Thoracic aorta (tissue), 2 donors: ENCODE measurements around the gene ABCD1. TPM values are rescaled to one million over a fixed set of nuclear protein-coding genes. Genes with fewer than 3 reads are reported as not detected.

Source experiments
- ATAC-seq: fragments of 150-250 bp; one replicate; pipeline ENCODE4 v1.8.0; 2017; ENCODE audit warnings: low read depth; ENCODE audit not compliant: insufficient number of reproducible peaks, low FRiP score
- DNase-seq: peaks from one replicate; pipeline ENCODE4 v3.0.0-alpha.2; 2020; ENCODE audit warnings: low spot score
- H3K27ac ChIP-seq, 2 donors: fragments of 200-600 bp; sonication (generic); 1 replicate in 1 of 2; 2 replicates in 1 of 2; pipeline ENCODE4 v1.5.1; 2016; ENCODE audit warnings: mild to moderate bottlenecking in 2 of 2, moderate library complexity in 2 of 2
- H3K27me3 ChIP-seq: fragments of 200-600 bp; sonication (generic); replicated peaks from 2 replicates; pipeline ENCODE4 v1.6.0; 2016; ENCODE audit warnings: mild to moderate bottlenecking; ENCODE audit not compliant: insufficient read depth
- H3K36me3 ChIP-seq: fragments of 200-600 bp; sonication (generic); one replicate; pipeline ENCODE4 v1.5.1; 2016
- H3K4me1 ChIP-seq, 2 donors: fragments of 200-600 bp; sonication (generic); 1 replicate in 1 of 2; 2 replicates in 1 of 2; pipeline versions ENCODE4 v1.5.1 to v1.6.0; 2016; ENCODE audit warnings: low read depth in 2 of 2, mild to moderate bottlenecking in 1 of 2; ENCODE audit not compliant: control insufficient read depth in 1 of 2
- H3K4me3 ChIP-seq: fragments of 200-600 bp; sonication (generic); 2 replicates; pipeline ENCODE4 v1.5.1; 2016; ENCODE audit warnings: mild to moderate bottlenecking
- H3K9me3 ChIP-seq: fragments of 200-600 bp; sonication (generic); 2 replicates; pipeline ENCODE4 v1.5.1; 2016
- total RNA-seq, 2 donors: library from RNA; depleted of rRNA; stranded (reverse); fragments of >200 nt; gene quantifications; one replicate each; pipeline versions ENCODE4 v1.1.0 to v1.2.3, GENCODE V29; 2016
- TF ChIP-seq, protein P1 (sequence below): fragments of 200-600 bp; sonication (generic); IDR thresholded peaks from one replicate; pipeline ENCODE4 v1.5.1; 2019; ENCODE audit warnings: antibody characterized with exemption

The ABCD1 gene
- total RNA-seq, 2 donors from 2014 or later = 24.3 to 40.6 TPM

DNA sequence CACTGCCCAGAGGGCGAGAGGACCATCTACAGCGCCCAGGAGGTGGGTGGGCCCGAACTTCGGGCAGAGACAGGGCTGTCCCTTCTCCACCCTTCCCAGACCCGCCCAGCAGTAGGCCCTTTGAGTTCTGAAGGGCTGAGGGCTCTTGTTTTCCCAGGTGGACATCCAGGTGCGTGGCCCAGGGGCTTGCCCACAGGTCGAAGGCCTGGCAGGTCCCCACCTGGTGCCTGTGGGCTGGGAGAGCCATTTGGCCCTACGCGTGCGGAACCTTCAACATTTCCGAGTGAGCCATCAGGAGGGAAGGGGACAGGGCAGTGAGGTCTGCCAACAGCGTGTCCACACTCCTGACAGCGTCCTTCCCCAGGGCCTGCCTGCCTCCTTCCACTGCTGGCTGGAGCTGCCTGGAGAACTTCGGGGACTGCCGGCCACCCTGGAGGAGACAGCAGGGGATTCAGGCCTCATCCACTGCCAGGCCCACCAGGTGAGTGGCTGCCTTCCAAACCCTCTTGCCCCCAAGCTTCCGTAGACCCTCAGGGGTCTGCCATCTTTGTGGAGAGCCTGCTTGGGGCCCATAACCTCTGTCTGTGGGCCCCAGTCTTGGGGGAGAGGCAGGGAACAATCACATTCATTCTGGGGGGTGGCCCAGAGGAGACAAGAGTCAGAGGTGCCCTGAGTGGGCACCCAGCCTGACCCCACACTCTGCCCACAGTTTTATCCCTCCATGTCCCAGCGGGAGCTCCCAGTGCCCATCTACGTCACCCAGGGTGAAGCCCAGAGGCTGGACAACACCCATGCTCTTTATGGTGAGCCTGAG, 46.2 kb downstream of the ABCD1 start:
- ATAC-seq (no peak), DNase-seq (no peak)
- Histone ChIP-seq H3K36me3 (no peaks in the 10 kb centered on the region), H3K27ac (no peak overlapping the region), H3K4me3 (no peak overlapping the region), H3K27me3 (no peaks in the 10 kb centered on the region), H3K4me1 (peaks cover 0 to 8% of the 10 kb centered on the region in 2 donors), H3K9me3 (no peaks in the 10 kb centered on the region)
- TF ChIP-seq, protein P1, sequence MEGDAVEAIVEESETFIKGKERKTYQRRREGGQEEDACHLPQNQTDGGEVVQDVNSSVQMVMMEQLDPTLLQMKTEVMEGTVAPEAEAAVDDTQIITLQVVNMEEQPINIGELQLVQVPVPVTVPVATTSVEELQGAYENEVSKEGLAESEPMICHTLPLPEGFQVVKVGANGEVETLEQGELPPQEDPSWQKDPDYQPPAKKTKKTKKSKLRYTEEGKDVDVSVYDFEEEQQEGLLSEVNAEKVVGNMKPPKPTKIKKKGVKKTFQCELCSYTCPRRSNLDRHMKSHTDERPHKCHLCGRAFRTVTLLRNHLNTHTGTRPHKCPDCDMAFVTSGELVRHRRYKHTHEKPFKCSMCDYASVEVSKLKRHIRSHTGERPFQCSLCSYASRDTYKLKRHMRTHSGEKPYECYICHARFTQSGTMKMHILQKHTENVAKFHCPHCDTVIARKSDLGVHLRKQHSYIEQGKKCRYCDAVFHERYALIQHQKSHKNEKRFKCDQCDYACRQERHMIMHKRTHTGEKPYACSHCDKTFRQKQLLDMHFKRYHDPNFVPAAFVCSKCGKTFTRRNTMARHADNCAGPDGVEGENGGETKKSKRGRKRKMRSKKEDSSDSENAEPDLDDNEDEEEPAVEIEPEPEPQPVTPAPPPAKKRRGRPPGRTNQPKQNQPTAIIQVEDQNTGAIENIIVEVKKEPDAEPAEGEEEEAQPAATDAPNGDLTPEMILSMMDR = no peak

DNA sequence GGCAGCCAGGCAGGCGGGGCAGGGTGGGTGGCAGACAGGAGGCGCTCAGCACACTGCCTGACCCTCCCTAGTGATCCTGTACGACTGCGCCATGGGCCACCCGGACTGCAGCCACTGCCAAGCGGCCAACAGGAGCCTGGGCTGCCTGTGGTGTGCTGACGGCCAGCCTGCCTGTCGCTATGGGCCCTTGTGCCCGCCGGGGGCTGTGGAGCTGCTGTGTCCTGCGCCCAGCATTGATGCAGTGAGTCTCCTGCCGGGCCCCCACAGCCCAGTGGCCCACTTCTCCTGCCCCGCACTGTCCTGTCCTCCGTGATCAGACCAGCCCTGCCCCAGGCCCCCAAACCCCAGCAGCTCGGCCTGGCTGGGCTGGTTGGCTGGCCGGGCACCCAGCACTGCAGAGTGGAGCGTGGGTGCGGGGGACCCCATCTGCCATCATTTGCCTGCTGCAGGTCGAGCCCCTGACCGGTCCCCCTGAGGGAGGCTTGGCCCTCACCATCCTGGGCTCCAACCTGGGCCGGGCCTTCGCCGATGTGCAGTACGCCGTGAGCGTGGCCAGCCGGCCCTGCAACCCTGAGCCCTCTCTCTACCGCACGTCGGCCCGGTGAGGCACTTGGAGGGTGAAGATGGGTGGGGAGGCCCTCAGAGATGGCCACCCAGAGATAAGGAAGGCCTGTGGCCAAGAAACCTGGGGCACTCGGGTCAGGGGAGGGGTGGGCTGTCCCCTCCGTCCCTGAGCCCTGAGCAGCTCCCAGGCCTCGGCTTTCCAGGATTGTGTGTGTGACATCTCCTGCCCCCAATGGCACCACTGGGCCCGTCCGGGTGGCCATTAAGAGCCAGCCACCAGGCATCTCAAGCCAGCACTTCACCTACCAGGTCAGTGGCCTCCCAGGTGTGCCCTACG, 47.0 kb downstream of the ABCD1 start:
- Histone ChIP-seq H3K27ac (no peak overlapping the region), H3K27me3 (no peaks in the 10 kb centered on the region), H3K4me3 (no peak overlapping the region), H3K4me1 (peaks cover 0 to 4% of the 10 kb centered on the region in 2 donors), H3K36me3 (no peaks in the 10 kb centered on the region), H3K9me3 (no peaks in the 10 kb centered on the region)
- TF ChIP-seq, protein P1 = no peak
- no peak for DNase-seq
- ATAC-seq = no peak

DNA sequence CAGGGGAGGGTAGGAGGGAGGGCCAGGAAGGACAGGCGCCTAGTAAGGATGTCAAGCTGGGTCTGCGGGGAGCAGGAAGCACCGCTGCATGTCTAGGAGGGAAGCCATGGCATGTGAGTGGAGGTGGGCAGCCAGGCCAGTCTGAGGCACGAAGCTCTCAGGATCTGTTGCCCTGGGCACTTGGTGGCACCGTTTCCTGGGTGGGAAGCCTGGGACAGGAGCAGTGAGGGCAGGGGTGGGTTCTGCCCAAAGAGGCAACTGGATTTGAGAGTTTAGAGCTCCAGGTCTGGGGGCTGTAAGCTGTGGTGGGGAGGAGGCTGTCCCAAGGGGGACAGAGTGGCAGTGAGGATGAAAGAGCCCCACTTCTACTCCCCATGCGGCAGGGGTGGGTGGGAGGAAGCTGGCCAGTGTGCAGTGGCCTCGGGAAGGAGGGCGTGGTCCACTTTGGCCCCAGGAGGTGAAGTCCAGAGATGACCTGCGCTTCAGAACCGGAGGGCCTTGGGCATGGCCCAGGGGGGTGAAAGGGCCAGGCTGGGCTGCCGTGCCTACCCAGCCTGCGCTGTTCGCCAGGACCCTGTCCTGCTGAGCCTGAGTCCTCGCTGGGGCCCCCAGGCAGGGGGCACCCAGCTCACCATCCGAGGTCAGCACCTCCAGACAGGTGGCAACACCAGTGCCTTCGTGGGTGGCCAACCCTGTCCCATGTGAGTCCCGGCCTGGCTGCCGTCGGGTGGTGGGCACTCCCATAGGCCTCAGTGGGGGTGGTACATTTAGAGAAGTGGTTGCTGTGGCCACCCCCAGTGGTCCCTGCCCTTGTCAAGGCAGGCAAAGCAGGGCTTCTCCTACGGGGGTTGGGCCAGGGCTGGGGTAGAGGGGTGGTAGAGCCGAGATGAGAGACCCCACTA, 47.9 kb downstream of the ABCD1 start:
- Histone ChIP-seq H3K27me3 (no peaks in the 10 kb centered on the region), H3K36me3 (no peaks in the 10 kb centered on the region), H3K4me1 (no peaks in the 10 kb centered on the region), H3K9me3 (no peaks in the 10 kb centered on the region), H3K4me3 (no peak overlapping the region), H3K27ac (no peak overlapping the region)
- TF ChIP-seq, protein P1 = no peak
- DNase-seq (no peak), ATAC-seq (no peak)

DNA sequence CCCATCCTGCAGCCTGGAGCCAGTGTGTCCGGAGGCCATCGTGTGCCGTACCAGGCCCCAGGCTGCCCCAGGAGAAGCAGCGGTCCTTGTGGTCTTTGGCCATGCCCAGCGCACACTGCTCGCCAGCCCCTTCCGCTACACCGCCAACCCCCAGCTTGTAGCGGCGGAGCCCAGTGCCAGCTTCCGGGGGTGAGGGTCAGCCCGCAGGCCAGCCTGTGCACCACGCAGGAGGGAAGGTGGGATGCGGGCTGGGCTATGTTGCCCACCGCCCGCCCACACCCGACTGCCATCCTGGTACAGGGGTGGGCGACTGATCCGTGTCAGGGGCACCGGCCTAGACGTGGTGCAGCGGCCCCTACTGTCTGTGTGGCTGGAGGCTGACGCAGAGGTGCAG, 48.6 kb downstream of the ABCD1 start:
- Histone ChIP-seq H3K4me1 (no peaks in the 10 kb centered on the region), H3K27me3 (no peaks in the 10 kb centered on the region), H3K4me3 (no peak overlapping the region), H3K36me3 (no peaks in the 10 kb centered on the region), H3K9me3 (no peaks in the 10 kb centered on the region), H3K27ac (no peak overlapping the region)
- DNase-seq (no peak), ATAC-seq (no peak)
- TF ChIP-seq, protein P1 = no peak
